Activated CD4-positive, alpha-beta memory T cell treated with anti-CD3 and anti-CD28 coated beads for 36 hours (primary cell): ENCODE data around the gene DKK2. TPM values are rescaled to one million over a fixed set of nuclear protein-coding genes. Genes with fewer than 3 reads are reported as not detected.
"Not testable (repeated sequence)": the region's sequence is repeated elsewhere in the genome, so short reads cannot be mapped to it uniquely, and the experiment has no call there.

Experiments
- CTCF ChIA-PET: fragments of 350-600 bp; sonication (Branson Sonifier 250); formaldehyde crosslinking; loops from one replicate; lab custom pipeline; 2021; ENCODE audit warnings: antibody characterized with exemption, inconsistent platforms; lab: Charles Lee
- POLR2A ChIA-PET: fragments of 350-600 bp; sonication (Branson Sonifier 250); formaldehyde crosslinking; loops from one replicate; lab custom pipeline; 2021; ENCODE audit warnings: antibody characterized with exemption; lab: Charles Lee
- DNase-seq: peaks from one replicate; pipeline ENCODE4 v3.0.0-alpha.2; 2020
- H3K27ac Mint-ChIP-seq: one replicate; pipeline ENCODE4 v1.8.0; 2021; ENCODE audit warnings: mixed read lengths
- H3K27me3 Mint-ChIP-seq: one replicate; pipeline ENCODE4 v1.8.0; 2021; ENCODE audit warnings: mixed read lengths
- H3K36me3 Mint-ChIP-seq: one replicate; pipeline ENCODE4 v1.8.0; 2021; ENCODE audit warnings: mixed read lengths
- H3K4me1 Mint-ChIP-seq: one replicate; pipeline ENCODE4 v1.8.0; 2021; ENCODE audit warnings: low read depth, mixed read lengths
- H3K4me3 Mint-ChIP-seq: one replicate; pipeline ENCODE4 v1.8.0; 2021; ENCODE audit warnings: mild to moderate bottlenecking, mixed read lengths
- H3K9me3 Mint-ChIP-seq: one replicate; pipeline ENCODE4 v1.8.0; 2021; ENCODE audit warnings: mixed read lengths
- intact Hi-C: fragments of 100-400 bp; cut with micrococcal nuclease; formaldehyde crosslinking; loops from one replicate; pipeline ENCODE4 v1.15.1; 2023
- total RNA-seq, 2 experiments: library from RNA; stranded (reverse); gene quantifications; one replicate each; pipeline ENCODE4 v1.2.3, GENCODE V29; 2021

The DKK2 gene
- total RNA-seq, 2 experiments from 2014 or later: not detected

GRCh38 chr4:106953036-106953705 is 82.9 kb downstream of the DKK2 start:
- ChIA-PET POLR2A (interaction anchor here (0.6 kb wide), 1 partner anchor 436 kb away, joined by 3 read pairs; no protein-coding TSS in a partner anchor), CTCF (no interaction called here)
- Mint-ChIP-seq H3K4me1 (no peaks in the 10 kb centered on the region), H3K9me3 (peaks cover 2% of the 10 kb centered on the region), H3K36me3 (no peaks in the 10 kb centered on the region), H3K4me3 (no peak overlapping the region), H3K27ac (no peak overlapping the region), H3K27me3 (no peaks in the 10 kb centered on the region)
- intact Hi-C loops: no loop called here
- no peak for DNase-seq

- intact Hi-C loops: no loop called here
- Mint-ChIP-seq H3K4me3 (no peak overlapping the region), H3K36me3 (no peaks in the 10 kb centered on the region), H3K27me3 (no peaks in the 10 kb centered on the region), H3K27ac (no peak overlapping the region), H3K9me3 (peaks cover 2% of the 10 kb centered on the region), H3K4me1 (no peaks in the 10 kb centered on the region)
- ChIA-PET POLR2A (no interaction called here), CTCF (no interaction called here)
- no peak for DNase-seq
Observed at GRCh38 chr4:106951891-106952290, 84.2 kb downstream of the DKK2 start.

DNA sequence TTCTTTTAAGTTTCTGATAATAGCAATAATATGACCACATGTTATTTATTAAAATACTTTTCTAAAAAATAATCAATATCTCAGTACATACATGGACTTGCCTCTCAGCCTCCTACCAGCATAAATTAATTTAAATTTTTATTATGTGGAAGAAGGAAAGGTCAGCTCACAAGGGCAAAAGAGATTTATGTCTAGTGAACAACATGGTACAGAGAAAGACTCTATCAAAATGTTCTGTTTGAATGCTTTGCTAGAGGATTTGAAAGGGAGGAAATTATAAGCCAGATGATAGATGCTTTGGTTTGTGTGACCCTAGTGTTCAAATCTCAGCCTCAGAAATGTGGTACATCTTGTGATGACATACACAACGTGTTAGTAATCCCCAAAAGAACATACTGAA is 94.3 kb downstream of the DKK2 start:
- CTCF ChIA-PET: no interaction called here
- H3K4me1 Mint-ChIP-seq: no peaks in the 10 kb centered on the region
- DNase-seq: no peak
- intact Hi-C loops: no loop called here
- H3K9me3 Mint-ChIP-seq: peaks cover 8% of the 10 kb centered on the region
- H3K27ac Mint-ChIP-seq: no peak overlapping the region
- H3K4me3 Mint-ChIP-seq: no peak overlapping the region
- POLR2A ChIA-PET: no interaction called here
- no peaks in the 10 kb centered on the region for H3K27me3 Mint-ChIP-seq
- no peaks in the 10 kb centered on the region for H3K36me3 Mint-ChIP-seq

GRCh38 chr4:106930522-106930921 is 105.6 kb downstream of the DKK2 start:
- Mint-ChIP-seq H3K4me1 (no peaks in the 10 kb centered on the region), H3K27ac (no peak overlapping the region), H3K27me3 (no peaks in the 10 kb centered on the region), H3K9me3 (no peaks in the 10 kb centered on the region), H3K36me3 (no peaks in the 10 kb centered on the region), H3K4me3 (no peak overlapping the region)
- ChIA-PET CTCF (no interaction called here), POLR2A (no interaction called here)
- DNase-seq: no peak
- intact Hi-C loops: no loop called here

- CTCF ChIA-PET: no interaction called here
- H3K9me3 Mint-ChIP-seq: no peaks in the 10 kb centered on the region
- intact Hi-C loops: no loop called here
- H3K4me3 Mint-ChIP-seq: no peak overlapping the region
- H3K36me3 Mint-ChIP-seq: no peaks in the 10 kb centered on the region
- H3K27ac Mint-ChIP-seq: no peak overlapping the region
- POLR2A ChIA-PET: no interaction called here
- H3K4me1 Mint-ChIP-seq: no peaks in the 10 kb centered on the region
- H3K27me3 Mint-ChIP-seq: no peaks in the 10 kb centered on the region
- no peak for DNase-seq
Observed at GRCh38 chr4:106929248-106929647, 106.9 kb downstream of the DKK2 start.

GRCh38 chr4:106914223-106914622 is 121.9 kb downstream of the DKK2 start:
- Mint-ChIP-seq H3K9me3 (no peaks in the 10 kb centered on the region), H3K4me1 (no peaks in the 10 kb centered on the region), H3K27me3 (no peaks in the 10 kb centered on the region), H3K36me3 (no peaks in the 10 kb centered on the region), H3K27ac (no peak overlapping the region), H3K4me3 (no peak overlapping the region)
- ChIA-PET CTCF (no interaction called here), POLR2A (no interaction called here)
- intact Hi-C loops: no loop called here
- no peak for DNase-seq

GRCh38 chr4:106909486-106910188 is 126.5 kb downstream of the DKK2 start:
- Mint-ChIP-seq H3K27me3 (no peaks in the 10 kb centered on the region), H3K4me1 (no peaks in the 10 kb centered on the region), H3K4me3 (no peak overlapping the region), H3K27ac (no peak overlapping the region), H3K36me3 (no peaks in the 10 kb centered on the region), H3K9me3 (no peaks in the 10 kb centered on the region)
- intact Hi-C loops: no loop called here
- DNase-seq: no peak
- POLR2A ChIA-PET: no interaction called here
- CTCF ChIA-PET: no interaction called here

- H3K9me3 Mint-ChIP-seq, H3K27ac Mint-ChIP-seq, H3K4me3 Mint-ChIP-seq, DNase-seq, H3K36me3 Mint-ChIP-seq, intact Hi-C loops, H3K27me3 Mint-ChIP-seq, POLR2A ChIA-PET, H3K4me1 Mint-ChIP-seq, CTCF ChIA-PET: not testable (repeated sequence)
Observed at GRCh38 chr4:106908049-106908448, 128.1 kb downstream of the DKK2 start.

- Mint-ChIP-seq H3K4me3 (no peak overlapping the region), H3K36me3 (no peaks in the 10 kb centered on the region), H3K9me3 (no peaks in the 10 kb centered on the region), H3K4me1 (no peaks in the 10 kb centered on the region), H3K27me3 (no peaks in the 10 kb centered on the region), H3K27ac (no peak overlapping the region)
- DNase-seq: no peak
- ChIA-PET CTCF (no interaction called here), POLR2A (no interaction called here)
- intact Hi-C loops: no loop called here
Observed at GRCh38 chr4:106907216-106907615, 128.9 kb downstream of the DKK2 start.

- no peaks in the 10 kb centered on the region for H3K4me1 Mint-ChIP-seq
- POLR2A ChIA-PET: no interaction called here
- H3K4me3 Mint-ChIP-seq: no peak overlapping the region
- CTCF ChIA-PET: no interaction called here
- no peaks in the 10 kb centered on the region for H3K9me3 Mint-ChIP-seq
- DNase-seq: no peak
- intact Hi-C loops: no loop called here
- no peak overlapping the region for H3K27ac Mint-ChIP-seq
- no peaks in the 10 kb centered on the region for H3K36me3 Mint-ChIP-seq
- H3K27me3 Mint-ChIP-seq: no peaks in the 10 kb centered on the region
Observed at GRCh38 chr4:106906728-106907127, 129.4 kb downstream of the DKK2 start.

DNA sequence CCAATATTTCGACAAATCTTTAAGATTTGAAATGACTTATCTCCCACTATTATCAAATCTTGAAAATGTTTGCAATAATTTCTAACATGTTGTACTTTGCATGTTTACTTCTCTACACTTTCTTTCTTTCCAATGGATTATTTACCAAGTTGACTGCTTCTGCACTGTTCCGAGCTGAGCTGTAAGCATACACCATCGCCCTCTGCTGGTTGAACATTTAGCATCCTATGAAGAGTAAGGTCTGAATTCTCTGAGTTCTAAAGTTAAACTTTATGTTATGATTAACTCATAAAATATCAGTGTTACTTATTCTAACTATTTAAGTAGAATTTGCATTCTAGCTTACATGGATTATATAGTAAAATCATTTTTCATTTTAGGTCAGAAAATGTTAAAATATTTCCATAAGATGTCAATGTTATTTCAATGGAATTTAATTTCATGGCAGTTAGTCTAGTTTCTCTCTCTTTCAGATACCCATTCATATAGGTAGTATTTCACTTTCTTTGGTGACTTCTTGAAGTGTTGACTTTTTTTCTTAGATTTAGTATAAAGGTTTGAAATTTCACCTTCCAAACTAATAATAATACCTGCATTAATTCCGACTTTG is 137.4 kb downstream of the DKK2 start:
- no peaks in the 10 kb centered on the region for H3K36me3 Mint-ChIP-seq
- no peaks in the 10 kb centered on the region for H3K4me1 Mint-ChIP-seq
- intact Hi-C loops: loop anchor here (1.0 to 5.0 kb wide), 2 partner anchors 284 to 529 kb away; no protein-coding TSS in a partner anchor
- CTCF ChIA-PET: interaction anchor here (0.9 to 1.5 kb wide), 3 partner anchors 22 to 633 kb away, joined by 3 to 6 read pairs (median 5); no protein-coding TSS in a partner anchor
- H3K9me3 Mint-ChIP-seq: peaks cover 2% of the 10 kb centered on the region
- no peak overlapping the region for H3K4me3 Mint-ChIP-seq
- POLR2A ChIA-PET: no interaction called here
- peak; percentile 12 for DNase-seq
- H3K27me3 Mint-ChIP-seq: no peaks in the 10 kb centered on the region
- H3K27ac Mint-ChIP-seq: no peak overlapping the region

DNA sequence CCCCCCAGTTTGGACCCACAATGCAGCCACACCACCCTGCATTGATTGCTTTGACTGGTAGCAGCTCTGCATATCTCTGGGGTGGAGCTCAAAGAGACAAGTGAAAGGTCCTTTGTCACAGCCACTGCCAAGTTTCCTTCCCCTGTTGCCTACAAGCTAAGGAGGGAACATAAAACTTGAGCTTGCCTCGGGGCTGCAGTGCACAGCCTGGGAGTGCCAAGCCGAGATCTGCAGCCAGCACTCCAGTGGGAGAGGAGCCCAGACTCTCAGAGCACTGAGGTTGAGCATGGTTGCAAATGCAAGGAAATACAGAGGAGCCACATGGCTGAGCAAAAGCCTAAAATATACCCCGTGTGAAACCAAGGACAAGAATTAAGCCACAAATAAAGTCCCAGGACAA is 142.2 kb downstream of the DKK2 start:
- DNase-seq: no peak
- H3K36me3 Mint-ChIP-seq: no peaks in the 10 kb centered on the region
- H3K9me3 Mint-ChIP-seq: peaks cover 2% of the 10 kb centered on the region
- no peaks in the 10 kb centered on the region for H3K4me1 Mint-ChIP-seq
- ChIA-PET POLR2A (no interaction called here), CTCF (no interaction called here)
- no peaks in the 10 kb centered on the region for H3K27me3 Mint-ChIP-seq
- H3K4me3 Mint-ChIP-seq: no peak overlapping the region
- no peak overlapping the region for H3K27ac Mint-ChIP-seq
- intact Hi-C loops: no loop called here
